ENCODE results near the gene PMPCB. TPM values are rescaled to one million over a fixed set of nuclear protein-coding genes. Genes with fewer than 3 reads are reported as not detected.
A peak's percentile ranks its signal among the peaks of the same experiment; 100 is the strongest.
"Not testable (repeated sequence)": the region's sequence is repeated elsewhere in the genome, so short reads cannot be mapped to it uniquely, and the experiment has no call there.

Gene PMPCB
- total and polyA plus RNA-seq, 8 donors = 44.5 to 104 (median 84.7) TPM

- intact Hi-C loops (cut with DNase I); H3K9me3 ChIP-seq; H3K36me3 ChIP-seq: not testable (repeated sequence)
- Histone ChIP-seq H3K27ac (peak overlapping the region in 1 of 2 donors; percentile 23), H3K4me1 (peaks cover 0 to 17% of the 10 kb centered on the region in 2 donors), H3K27me3 (peaks cover 0 to 20% of the 10 kb centered on the region in 2 donors), H3K4me3 (peak overlapping the region; percentile 50 to 56)
- DNase-seq (peak; percentile 36 to 87 (median 76)), ATAC-seq (peak; percentile 94)
Measured at GRCh38 chr7:103279963-103280802, 17.1 kb upstream of the PMPCB start.

GRCh38 chr7:103280803-103281155 is 16.5 kb upstream of the PMPCB start:
- intact Hi-C loops (cut with DNase I); H3K36me3 ChIP-seq; H3K9me3 ChIP-seq: not testable (repeated sequence)
- peaks cover 0 to 17% of the 10 kb centered on the region in 2 donors for H3K4me1 ChIP-seq
- ATAC-seq (peak; percentile 27), DNase-seq (peak in 3 of 4 donors; percentile 4 to 52 (median 18))
- H3K4me3 ChIP-seq = peak overlapping the region; percentile 50 to 56
- H3K27me3 ChIP-seq = peaks cover 0 to 20% of the 10 kb centered on the region in 2 donors
- peak overlapping the region in 1 of 2 donors; percentile 23 for H3K27ac ChIP-seq

GRCh38 chr7:103282802-103283427 is 14.3 kb upstream of the PMPCB start:
- ATAC-seq; intact Hi-C loops (cut with DNase I); H3K36me3 ChIP-seq: not testable (repeated sequence)

GRCh38 chr7:103292122-103292521 is 5.1 kb upstream of the PMPCB start:
- TF ChIP-seq CTCF (IDR thresholded peaks at IDR 0.05) = no peak
- no peak overlapping the region for H3K27ac ChIP-seq
- peaks cover 0 to 5% of the 10 kb centered on the region in 2 donors for H3K27me3 ChIP-seq
- DNase-seq = no peak
- no peaks in the 10 kb centered on the region for H3K36me3 ChIP-seq
- H3K4me3 ChIP-seq = no peak overlapping the region
- peaks cover 0 to 4% of the 10 kb centered on the region in 2 donors for H3K4me1 ChIP-seq
- intact Hi-C loops (cut with DNase I) = no loop called here
- ATAC-seq = no peak
- no peaks in the 10 kb centered on the region for H3K9me3 ChIP-seq

More at GRCh38 chr7:103282802-103283427, 14.3 kb upstream of the PMPCB start:
- H3K9me3 ChIP-seq, H3K27ac ChIP-seq, DNase-seq, H3K4me3 ChIP-seq: not testable (repeated sequence)
- H3K27me3 ChIP-seq = peaks cover 0 to 20% of the 10 kb centered on the region in 2 donors
- peaks cover 0 to 17% of the 10 kb centered on the region in 2 donors for H3K4me1 ChIP-seq

GRCh38 chr7:103293526-103293925 is 3.7 kb upstream of the PMPCB start:
- Histone ChIP-seq H3K9me3 (no peaks in the 10 kb centered on the region), H3K4me3 (no peak overlapping the region), H3K36me3 (no peaks in the 10 kb centered on the region), H3K27me3 (peaks cover 0 to 5% of the 10 kb centered on the region in 2 donors), H3K27ac (no peak overlapping the region), H3K4me1 (peaks cover 5 to 13% of the 10 kb centered on the region in 2 donors)
- no peak for TF ChIP-seq CTCF (IDR thresholded peaks at IDR 0.05)
- ATAC-seq (no peak), DNase-seq (no peak)
- intact Hi-C loops (cut with DNase I) = no loop called here

- TF ChIP-seq CTCF (IDR thresholded peaks at IDR 0.05) = no peak
- Histone ChIP-seq H3K9me3 (no peaks in the 10 kb centered on the region), H3K27me3 (no peaks in the 10 kb centered on the region), H3K36me3 (peaks cover 9 to 37% of the 10 kb centered on the region in 2 donors), H3K27ac (peak overlapping the region; percentile 83), H3K4me1 (peaks cover 7 to 34% of the 10 kb centered on the region in 2 donors), H3K4me3 (peak overlapping the region; percentile 85 to 86)
- intact Hi-C loops (cut with DNase I) = no loop called here
- ATAC-seq (no peak), DNase-seq (no peak)
Measured at GRCh38 chr7:103297837-103298179, 573 bp downstream of the PMPCB start.

Measured in left lung (tissue), 10 donors.